ENCODE measurements around the gene ZNF20. TPM values are rescaled to one million over a fixed set of nuclear protein-coding genes. Genes with fewer than 3 reads are reported as not detected.
"Not testable (repeated sequence)": the region's sequence is repeated elsewhere in the genome, so short reads cannot be mapped to it uniquely, and the experiment has no call there.

The ZNF20 gene
- total and polyA plus RNA-seq, 7 donors = 0.23 to 2.4 (median 0.49) TPM; not detected in 1

DNA sequence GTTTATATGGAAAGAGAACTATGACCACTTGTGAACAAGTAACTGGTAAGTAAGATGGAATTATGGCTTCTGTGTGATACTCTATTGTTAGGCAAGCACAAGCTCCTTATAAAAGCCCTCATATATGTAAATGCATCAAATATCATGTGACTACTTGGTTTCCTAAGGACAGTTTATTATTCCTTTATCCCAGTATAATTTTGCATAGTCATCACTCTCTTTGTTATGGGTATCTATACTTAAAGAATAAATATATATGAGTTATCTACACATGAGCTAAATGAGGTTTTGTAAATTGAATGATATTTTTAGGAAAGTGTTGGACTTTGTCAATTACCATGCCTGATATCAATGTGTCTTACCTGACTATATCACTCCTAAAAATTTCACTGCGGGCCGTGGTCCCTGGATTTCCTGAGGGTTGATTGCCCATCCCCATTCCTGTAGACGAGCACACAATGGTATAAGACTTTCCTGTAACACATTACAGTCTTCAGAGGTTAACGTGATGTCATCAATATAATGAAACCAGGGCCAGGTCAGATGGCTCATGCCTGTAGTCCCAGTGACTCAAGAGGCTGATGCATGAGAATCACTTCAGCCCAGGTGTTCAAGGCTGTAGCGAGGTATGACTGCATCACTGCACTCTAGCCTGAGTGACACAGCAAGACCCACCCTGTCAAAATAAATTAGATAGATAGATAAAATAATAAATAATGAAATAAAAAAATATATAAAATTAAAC, 54.9 kb downstream of the ZNF20 start:
- no peak overlapping the region for H3K4me3 ChIP-seq
- intact Hi-C loops (cut with DNase I) = no loop called here
- TF ChIP-seq CTCF (IDR thresholded peaks at IDR 0.05) = no peak
- H3K27me3 ChIP-seq (ENCODE audit: insufficient read depth in 3 of 3, low read length in 2 of 3) = no peaks in the 10 kb centered on the region
- H3K4me1 ChIP-seq = no peaks in the 10 kb centered on the region
- peaks cover 52% of the 10 kb centered on the region for H3K9me3 ChIP-seq
- no peak for DNase-seq
- ATAC-seq = no peak
- WGBS, 3 donors = 87 to 94% (median 93%) methylated on average over 5 of the region's 5 CpGs
- no peak overlapping the region for H3K27ac ChIP-seq
- peaks cover 0 to 7% of the 10 kb centered on the region in 2 donors for H3K36me3 ChIP-seq (ENCODE audit: insufficient read depth in 1 of 2, low read depth in 1 of 2)

- DNase-seq; intact Hi-C loops (cut with DNase I); H3K4me3 ChIP-seq; H3K4me1 ChIP-seq; H3K27ac ChIP-seq; ATAC-seq; H3K27me3 ChIP-seq (ENCODE audit: insufficient read depth in 3 of 3, low read length in 2 of 3): not testable (repeated sequence)
- H3K9me3 ChIP-seq = peaks cover 68% of the 10 kb centered on the region
- H3K36me3 ChIP-seq (ENCODE audit: insufficient read depth in 1 of 2, low read depth in 1 of 2) = peaks cover 5 to 14% of the 10 kb centered on the region in 2 donors
- 95 to 98% (median 97%) methylated on average over 6 of the region's 6 CpGs for WGBS, 3 donors
Measured at GRCh38 chr19:12083336-12083735, 56.8 kb downstream of the ZNF20 start.

Other genes starting within 250 kb of the ZNF20 start
- 1 to 10 TPM; 2.6 to 3.3 (median 3.1) TPM for gene ZNF700, start 215.2 kb downstream of the ZNF20 start, total RNA-seq
- 1 to 10 TPM; 1.7 to 3.1 (median 3.0) TPM for gene ZNF700, start 215.2 kb downstream of the ZNF20 start, polyA plus RNA-seq
- gene ZNF763, start 175.3 kb downstream of the ZNF20 start, total RNA-seq = 1 to 10 TPM in 2 of 4 donors, under 1 TPM in 2; 0.22 to 1.6 (median 0.81) TPM
- gene ZNF763, start 175.3 kb downstream of the ZNF20 start, polyA plus RNA-seq = 1 to 10 TPM in 1 of 3 donors, under 1 TPM in 2; 0.56 to 1.3 (median 0.82) TPM
- gene ZNF433, start 104.7 kb downstream of the ZNF20 start, total RNA-seq = 1 to 10 TPM; 2.7 to 4.0 (median 3.1) TPM
- gene ZNF433, start 104.7 kb downstream of the ZNF20 start, polyA plus RNA-seq = 1 to 10 TPM; 1.4 to 4.2 (median 2.8) TPM
- not detected for gene ZNF878, start 87.4 kb downstream of the ZNF20 start, total RNA-seq
- gene ZNF878, start 87.4 kb downstream of the ZNF20 start, polyA plus RNA-seq = under 1 TPM in 2 of 3 donors, not detected in 1; 0.03 TPM
- gene ZNF844, start 75.6 kb downstream of the ZNF20 start, total RNA-seq = 10 to 100 TPM in 1 of 4 donors, 1 to 10 TPM in 3; 4.1 to 12.2 (median 4.6) TPM
- gene ZNF844, start 75.6 kb downstream of the ZNF20 start, polyA plus RNA-seq = 1 to 10 TPM; 1.3 to 2.6 (median 2.3) TPM
- gene ZNF625, start 16.4 kb upstream of the ZNF20 start, total RNA-seq = 1 to 10 TPM in 2 of 4 donors, under 1 TPM in 2; 0.36 to 2.9 (median 1.1) TPM
- under 1 TPM in 2 of 3 donors, not detected in 1; 0.12 to 0.46 TPM for gene ZNF625, start 16.4 kb upstream of the ZNF20 start, polyA plus RNA-seq
- gene ZNF136, start 22.7 kb upstream of the ZNF20 start, total RNA-seq = 1 to 10 TPM; 2.1 to 3.7 (median 2.7) TPM
- gene ZNF136, start 22.7 kb upstream of the ZNF20 start, polyA plus RNA-seq = 1 to 10 TPM; 1.0 to 2.1 (median 1.8) TPM
- gene ZNF44, start 154.5 kb upstream of the ZNF20 start, total RNA-seq = 1 to 10 TPM; 2.9 to 8.3 (median 6.0) TPM
- gene ZNF44, start 154.5 kb upstream of the ZNF20 start, polyA plus RNA-seq = 1 to 10 TPM; 2.6 to 8.5 (median 5.5) TPM
- gene ZNF563, start 193.3 kb upstream of the ZNF20 start, total RNA-seq = 1 to 10 TPM in 3 of 4 donors, under 1 TPM in 1; 0.84 to 2.5 (median 1.7) TPM
- gene ZNF563, start 193.3 kb upstream of the ZNF20 start, polyA plus RNA-seq = 1 to 10 TPM in 2 of 3 donors, under 1 TPM in 1; 0.90 to 7.6 (median 1.2) TPM
- 1 to 10 TPM in 3 of 4 donors, under 1 TPM in 1; 0.66 to 2.2 (median 1.3) TPM for gene ZNF442, start 225.3 kb upstream of the ZNF20 start, total RNA-seq
- gene ZNF442, start 225.3 kb upstream of the ZNF20 start, polyA plus RNA-seq = under 1 TPM; 0.13 to 0.56 (median 0.27) TPM